ENCODE measurements around the gene SEMA4D. TPM values are rescaled to one million over a fixed set of nuclear protein-coding genes. Genes with fewer than 3 reads are reported as not detected.

Gene SEMA4D
- total and polyA plus RNA-seq, 2 of the 13 experiments (the other 11 are each of a cell fraction or from before 2014, with no cell fraction given): 0.13 to 0.16 TPM

DNA sequence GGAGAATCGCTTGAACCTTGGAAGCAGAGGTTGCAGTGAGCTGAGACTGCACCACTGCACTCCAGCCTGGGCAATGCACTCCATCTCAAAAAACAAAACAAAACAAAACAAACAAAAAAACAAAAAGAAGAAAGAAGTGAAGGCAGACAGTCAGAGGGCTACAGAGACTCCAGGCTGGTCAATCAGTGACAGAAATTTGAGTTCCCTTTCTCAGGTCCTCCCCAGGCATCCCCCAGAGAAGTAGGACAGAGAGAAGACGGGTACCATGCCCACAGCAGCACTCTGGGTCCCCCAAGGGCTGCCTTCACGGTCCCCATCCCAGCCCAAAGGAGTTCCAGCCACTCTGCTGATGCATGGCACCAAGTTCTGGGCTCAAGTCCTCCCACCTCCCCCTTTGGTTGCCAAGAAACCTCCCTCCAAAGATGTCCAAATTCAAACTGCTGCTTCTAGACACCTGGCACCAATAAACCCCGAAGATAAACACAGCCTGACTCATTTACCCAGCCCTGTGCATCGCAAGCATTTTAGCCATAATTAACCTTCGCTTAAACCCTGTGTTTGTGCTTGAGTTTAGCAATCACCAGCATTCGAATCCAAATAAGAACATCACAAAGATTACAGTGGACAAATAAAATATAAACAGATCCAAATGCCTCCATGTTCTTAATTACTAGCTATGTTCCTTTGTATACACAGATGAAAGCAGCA lies 24.0 kb downstream of the SEMA4D start:
- Histone ChIP-seq H2AFZ (ENCODE audit: low read length) (no peak overlapping the region), H3K36me3 (replicated peaks in 1 of 2; ENCODE audit: control insufficient read depth in 1 of 2, insufficient read depth in 2 of 2, low read length in 2 of 2) (no peaks in the 10 kb centered on the region), H3K4me2 (ENCODE audit: low read depth, low read length) (no peak overlapping the region), H3K4me1 (ENCODE audit: insufficient read depth, low read length) (no peaks in the 10 kb centered on the region), H3K79me2 (ENCODE audit: insufficient read depth, low read length) (no peaks in the 10 kb centered on the region), H3K27ac (ENCODE audit: extremely low read length, insufficient read depth, low read length) (no peak overlapping the region), H3K4me3 (replicated peaks in 1 of 3; ENCODE audit: insufficient read depth in 1 of 3, low read depth in 2 of 3, low read length in 3 of 3) (no peak overlapping the region), H3K9ac (ENCODE audit: insufficient read depth, low read depth, low read length) (no peak overlapping the region), H3K27me3 (ENCODE audit: control insufficient read depth in 1 of 2, insufficient read depth in 2 of 2, low read length in 2 of 2) (peaks cover 0 to 5% of the 10 kb centered on the region in 2 experiments; a peak in 2 of 5 replicates), H4K20me1 (ENCODE audit: insufficient read depth, low read length) (no peaks in the 10 kb centered on the region), H3K9me3 (ENCODE audit: low read length) (no peaks in the 10 kb centered on the region)
- in situ Hi-C loops (cut with HindIII; ENCODE audit: extremely low pct_ligation_motif_present, low pct_unique_long_range_greater_than_20kb): no loop called here
- 28% methylated on average over 7 of the region's 7 CpGs for WGBS (ENCODE audit: low lambda C conversion rate)
- FAIRE-seq (no peak), DNase-seq (ENCODE audit: low spot score) (no peak), ATAC-seq (no peak)
- BruUV-seq (replicated peaks): no TSS peak
- POLR2A ChIA-PET: no interaction called here
- intact Hi-C loops (cut with micrococcal nuclease; ENCODE audit: unreplicated experiment): no loop called here
- CTCF ChIA-PET (ENCODE audit: low intra/inter-chr PET ratio, low total read pairs): no interaction called here
- TF ChIP-seq THRA (CRISPR knock-in tag; IDR thresholded peaks at IDR 0.05; ENCODE audit: borderline replicate concordance): no peak
- no peak for TF ChIP-seq ZBTB38 (CRISPR knock-in tag; IDR thresholded peaks at IDR 0.05)
- TF ChIP-seq ARNTL (CRISPR knock-in tag; IDR thresholded peaks at IDR 0.05): no peak
- TF ChIP-seq RFX1 (IDR thresholded peaks at IDR 0.05): no peak
- no peak for TF ChIP-seq HOXA9 (CRISPR knock-in tag; IDR thresholded peaks at IDR 0.05; ENCODE audit: borderline replicate concordance)
- no peak for TF ChIP-seq PRDM15 (CRISPR knock-in tag; IDR thresholded peaks at IDR 0.05)
- TF ChIP-seq ARNT2 (CRISPR knock-in tag; IDR thresholded peaks at IDR 0.05; ENCODE audit: low read depth): no peak
- TF ChIP-seq NFE2L1 (CRISPR knock-in tag; IDR thresholded peaks at IDR 0.05; ENCODE audit: borderline replicate concordance): no peak
- no peak for TF ChIP-seq ETV5 (CRISPR knock-in tag; IDR thresholded peaks at IDR 0.05; ENCODE audit: borderline replicate concordance)
- no peak for TF ChIP-seq RBM22 (optimal IDR thresholded peaks at IDR 0.05; ENCODE audit: low read length)
- no peak for TF ChIP-seq ZBTB42 (CRISPR knock-in tag; IDR thresholded peaks at IDR 0.05)
- no peak for TF ChIP-seq DNMT1 (CRISPR knock-in tag; IDR thresholded peaks at IDR 0.05)
- TF ChIP-seq MBD4 (IDR thresholded peaks at IDR 0.05; ENCODE audit: borderline replicate concordance, low read length): no peak
- TF ChIP-seq, protein P1, sequence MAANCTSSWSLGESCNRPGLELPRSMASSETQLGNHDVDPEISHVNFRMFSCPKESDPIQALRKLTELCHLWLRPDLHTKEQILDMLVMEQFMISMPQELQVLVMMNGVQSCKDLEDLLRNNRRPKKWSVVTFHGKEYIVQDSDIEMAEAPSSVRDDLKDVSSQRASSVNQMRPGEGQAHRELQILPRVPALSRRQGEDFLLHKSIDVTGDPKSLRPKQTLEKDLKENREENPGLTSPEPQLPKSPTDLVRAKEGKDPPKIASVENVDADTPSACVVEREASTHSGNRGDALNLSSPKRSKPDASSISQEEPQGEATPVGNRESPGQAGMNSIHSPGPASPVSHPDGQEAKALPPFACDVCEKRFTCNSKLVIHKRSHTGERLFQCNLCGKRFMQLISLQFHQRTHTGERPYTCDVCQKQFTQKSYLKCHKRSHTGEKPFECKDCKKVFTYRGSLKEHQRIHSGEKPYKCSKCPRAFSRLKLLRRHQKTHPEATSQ (CRISPR knock-in tag; IDR thresholded peaks at IDR 0.05; ENCODE audit: borderline replicate concordance): no peak
- no peak for TF ChIP-seq RBM39 (IDR thresholded peaks at IDR 0.05; ENCODE audit: low read depth, low read length, poor library complexity, severe bottlenecking)
- TF ChIP-seq ZNF550 (CRISPR knock-in tag; IDR thresholded peaks at IDR 0.05; ENCODE audit: borderline replicate concordance): no peak
- no peak for TF ChIP-seq BRCA1 (CRISPR knock-in tag; IDR thresholded peaks at IDR 0.05)
